HEK293 (cell line): ENCODE data around the gene FGF6.

Experiments used
- CTCF ChIA-PET: fragments of 350-600 bp; formaldehyde crosslinking; extraction: SDS; loops from one replicate; lab custom pipeline; 2021; ENCODE audit warnings: antibody characterized with exemption; lab: Yijun Ruan, JAX
- POLR2A ChIA-PET: fragments of 300-600 bp; formaldehyde crosslinking; extraction: SDS; loops from one replicate; lab custom pipeline; 2020; ENCODE audit warnings: antibody characterized with exemption, inconsistent platforms; lab: Yijun Ruan, JAX
- H3K27ac ChIP-seq: fragments of 200-500 bp; sonication (Bioruptor generic); 2 replicates; pipeline ENCODE4 v1.5.1; 2014; ENCODE audit warnings: low read depth, low read length, control low read depth, inconsistent platforms; ENCODE audit errors: extremely low read depth
- H3K36me3 ChIP-seq, 2 experiments: fragments of 200-500 bp in 1 of 2; sonication (Bioruptor generic) in 1 of 2; 1 replicate in 1 of 2; 2 replicates in 1 of 2; pipeline ENCODE4 v1.5.1; 2014 to 2017; ENCODE audit warnings: inconsistent platforms in 2 of 2, low read length in 2 of 2; ENCODE audit not compliant: control insufficient read depth in 2 of 2, insufficient read depth in 1 of 2
- H3K4me1 ChIP-seq: fragments of 200-500 bp; sonication (Bioruptor generic); 2 replicates; pipeline ENCODE4 v1.5.1; 2014; ENCODE audit warnings: mild to moderate bottlenecking, low read length, inconsistent platforms; ENCODE audit not compliant: control insufficient read depth, insufficient read depth
- H3K4me3 ChIP-seq: 2 replicates; pipeline ENCODE4 v1.5.1; 2011; ENCODE audit warnings: low read depth, mild to moderate bottlenecking, control low read depth, low read length, moderate library complexity
- H3K9me3 ChIP-seq: fragments of 200-500 bp; sonication (Bioruptor generic); 2 replicates; pipeline ENCODE4 v1.5.1; 2014; ENCODE audit warnings: low read depth, low read length, inconsistent platforms; ENCODE audit not compliant: control insufficient read depth, insufficient read depth
- GFI1B ChIP-seq: fragments of 450-650 bp; formaldehyde crosslinking; IDR thresholded peaks from 2 replicates; pipeline ENCODE4 v1.5.1; 2016; ENCODE audit warnings: missing biosample characterization, missing genetic modification characterization
- PRDM1 ChIP-seq: fragments of 450-650 bp; formaldehyde crosslinking; IDR thresholded peaks from 2 replicates; pipeline ENCODE4; 2016; ENCODE audit warnings: missing biosample characterization, missing genetic modification characterization
- SCRT1 ChIP-seq: fragments of 450-650 bp; formaldehyde crosslinking; IDR thresholded peaks from 2 replicates; pipeline ENCODE4 v1.5.1; 2016; ENCODE audit warnings: missing biosample characterization, missing genetic modification characterization, borderline replicate concordance
- SCRT2 ChIP-seq: fragments of 450-650 bp; formaldehyde crosslinking; IDR thresholded peaks from 2 replicates; pipeline ENCODE4 v1.5.1; 2016; ENCODE audit warnings: missing biosample characterization, missing genetic modification characterization
- TSHZ1 ChIP-seq: fragments of 450-650 bp; formaldehyde crosslinking; IDR thresholded peaks from 2 replicates; pipeline ENCODE4 v1.5.1; 2016; ENCODE audit warnings: missing biosample characterization, missing genetic modification characterization, borderline replicate concordance
- YY1 ChIP-seq: fragments of 450-650 bp; formaldehyde crosslinking; IDR thresholded peaks from 2 replicates; pipeline ENCODE4 v1.5.1; 2018; ENCODE audit warnings: missing biosample characterization, missing genetic modification characterization
- ZBTB48 ChIP-seq: fragments of 450-650 bp; formaldehyde crosslinking; IDR thresholded peaks from 2 replicates; pipeline ENCODE4 v1.5.1; 2016; ENCODE audit warnings: missing biosample characterization, missing genetic modification characterization
- ZFP69B ChIP-seq: fragments of 450-650 bp; formaldehyde crosslinking; IDR thresholded peaks from 2 replicates; pipeline ENCODE4 v1.5.1; 2016; ENCODE audit warnings: missing biosample characterization, missing genetic modification characterization
- ZIC2 ChIP-seq: fragments of 450-650 bp; formaldehyde crosslinking; IDR thresholded peaks from 2 replicates; pipeline ENCODE4 v1.5.1; 2016; ENCODE audit warnings: missing biosample characterization, missing genetic modification characterization
- ZNF138 ChIP-seq: fragments of 450-650 bp; formaldehyde crosslinking; IDR thresholded peaks from 2 replicates; pipeline ENCODE4 v1.5.1; 2016; ENCODE audit warnings: missing biosample characterization, missing genetic modification characterization, borderline replicate concordance
- ZNF23 ChIP-seq: fragments of 450-650 bp; formaldehyde crosslinking; IDR thresholded peaks from 2 replicates; pipeline ENCODE4 v1.5.1; 2016; ENCODE audit warnings: missing biosample characterization, missing genetic modification characterization, borderline replicate concordance
- ZNF335 ChIP-seq: fragments of 450-650 bp; formaldehyde crosslinking; conservative IDR thresholded peaks from 2 replicates; pipeline ENCODE4 v1.5.1; 2016; ENCODE audit warnings: missing biosample characterization, missing genetic modification characterization
- ZNF366 ChIP-seq: fragments of 450-650 bp; formaldehyde crosslinking; conservative IDR thresholded peaks from 2 replicates; pipeline ENCODE4 v1.5.1; 2016; ENCODE audit warnings: missing biosample characterization, missing genetic modification characterization
- ZNF544 ChIP-seq: fragments of 450-650 bp; formaldehyde crosslinking; IDR thresholded peaks from 2 replicates; pipeline ENCODE4 v1.5.0; 2017; ENCODE audit warnings: missing biosample characterization, missing genetic modification characterization
- ZNF548 ChIP-seq: fragments of 450-650 bp; formaldehyde crosslinking; IDR thresholded peaks from 2 replicates; pipeline ENCODE4 v1.5.1; 2016; ENCODE audit warnings: missing biosample characterization, missing genetic modification characterization
- ZNF560 ChIP-seq: fragments of 450-650 bp; formaldehyde crosslinking; IDR thresholded peaks from 2 replicates; pipeline ENCODE4 v1.5.1; 2017; ENCODE audit warnings: missing biosample characterization, missing genetic modification characterization, borderline replicate concordance
- ZNF585B ChIP-seq: fragments of 450-650 bp; formaldehyde crosslinking; IDR thresholded peaks from 2 replicates; pipeline ENCODE4 v1.5.1; 2016; ENCODE audit warnings: missing biosample characterization, missing genetic modification characterization
- ZNF623 ChIP-seq: fragments of 450-650 bp; formaldehyde crosslinking; IDR thresholded peaks from 2 replicates; pipeline ENCODE4 v1.5.1; 2016; ENCODE audit warnings: missing biosample characterization, missing genetic modification characterization
- ZNF624 ChIP-seq: fragments of 450-650 bp; formaldehyde crosslinking; IDR thresholded peaks from 2 replicates; pipeline ENCODE4 v1.5.1; 2017; ENCODE audit warnings: missing biosample characterization, missing genetic modification characterization
- ZNF645 ChIP-seq: fragments of 450-650 bp; formaldehyde crosslinking; IDR thresholded peaks from 2 replicates; pipeline ENCODE4; 2016; ENCODE audit warnings: missing biosample characterization, missing genetic modification characterization
- ZNF660 ChIP-seq: fragments of 450-650 bp; IDR thresholded peaks from 2 replicates; pipeline ENCODE4 v1.5.1; 2018; ENCODE audit warnings: missing biosample characterization, mild to moderate bottlenecking, missing genetic modification characterization
- ZNF747 ChIP-seq: fragments of 450-650 bp; formaldehyde crosslinking; IDR thresholded peaks from 2 replicates; pipeline ENCODE4 v1.5.1; 2016; ENCODE audit warnings: missing biosample characterization, missing genetic modification characterization
- TF ChIP-seq, protein P1 (sequence below): fragments of 450-650 bp; formaldehyde crosslinking; IDR thresholded peaks from 2 replicates; pipeline ENCODE4 v1.5.1; 2016; ENCODE audit warnings: missing biosample characterization, missing genetic modification characterization
- TF ChIP-seq, protein P2 (sequence below): fragments of 450-650 bp; formaldehyde crosslinking; IDR thresholded peaks from 2 replicates; pipeline ENCODE4 v1.5.1; 2016; ENCODE audit warnings: missing biosample characterization, missing genetic modification characterization

The FGF6 gene

GRCh38 chr12:4486049-4486699 is 40.6 kb upstream of the FGF6 start (continued):
- TF ChIP-seq ZNF660 (no peak), ZNF335 (no peak), ZNF560 (tag by site-specific recombination) (no peak), ZNF645 (tag by site-specific recombination) (no peak), GFI1B (tag by site-specific recombination) (no peak), ZNF585B (tag by site-specific recombination) (no peak), ZNF624 (tag by site-specific recombination) (no peak)
- TF ChIP-seq, protein P1, sequence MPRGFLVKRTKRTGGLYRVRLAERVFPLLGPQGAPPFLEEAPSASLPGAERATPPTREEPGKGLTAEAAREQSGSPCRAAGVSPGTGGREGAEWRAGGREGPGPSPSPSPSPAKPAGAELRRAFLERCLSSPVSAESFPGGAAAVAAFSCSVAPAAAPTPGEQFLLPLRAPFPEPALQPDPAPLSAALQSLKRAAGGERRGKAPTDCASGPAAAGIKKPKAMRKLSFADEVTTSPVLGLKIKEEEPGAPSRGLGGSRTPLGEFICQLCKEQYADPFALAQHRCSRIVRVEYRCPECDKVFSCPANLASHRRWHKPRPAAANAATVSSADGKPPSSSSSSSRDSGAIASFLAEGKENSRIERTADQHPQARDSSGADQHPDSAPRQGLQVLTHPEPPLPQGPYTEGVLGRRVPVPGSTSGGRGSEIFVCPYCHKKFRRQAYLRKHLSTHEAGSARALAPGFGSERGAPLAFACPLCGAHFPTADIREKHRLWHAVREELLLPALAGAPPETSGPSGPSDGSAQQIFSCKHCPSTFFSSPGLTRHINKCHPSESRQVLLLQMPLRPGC, result no peak

GRCh38 chr12:4483885-4484823 is 38.5 kb upstream of the FGF6 start:
- Histone ChIP-seq H3K9me3 (no peaks in the 10 kb centered on the region), H3K4me3 (no peak overlapping the region), H3K36me3 (peaks cover 5 to 18% of the 10 kb centered on the region in 2 experiments; a peak in 2 of 3 replicates), H3K27ac (no peak overlapping the region), H3K4me1 (no peaks in the 10 kb centered on the region)
- CTCF ChIA-PET, result interaction anchor here (0.5 to 0.9 kb wide), 3 partner anchors 10 to 63 kb away, joined by 3 to 6 read pairs (median 3); no protein-coding TSS in a partner anchor
- TF ChIP-seq SCRT1 (no peak), PRDM1 (tag by site-specific recombination) (peak; percentile 58; the same call in 1 of the 2 replicates), ZNF366 (tag by site-specific recombination) (peak; percentile 39; the same call in 1 of the 2 replicates), SCRT2 (tag by site-specific recombination) (peak; percentile 38; the same call in 1 of the 2 replicates)
- POLR2A ChIA-PET, result no interaction called here

DNA sequence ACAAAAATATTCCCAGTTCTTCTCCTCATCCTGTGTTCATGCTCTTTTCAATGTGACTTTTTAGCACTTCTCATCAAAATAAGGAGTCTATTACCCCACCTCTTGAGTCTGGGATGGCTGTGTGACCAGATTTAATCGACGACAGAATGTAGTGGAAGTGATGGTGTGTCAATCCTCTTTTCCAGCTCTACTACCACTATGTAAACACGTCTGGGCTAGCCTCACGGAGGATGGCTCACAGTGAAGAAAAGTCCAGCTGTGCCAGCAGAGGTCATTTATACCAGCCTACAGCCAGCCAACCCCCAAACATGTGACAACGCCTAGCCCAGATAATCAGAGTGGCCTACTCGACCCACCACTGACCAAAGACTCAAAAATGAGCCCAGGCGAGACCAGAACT is 37.3 kb upstream of the FGF6 start:
- Histone ChIP-seq H3K27ac (no peak overlapping the region), H3K36me3 (peaks cover 0 to 6% of the 10 kb centered on the region in 2 experiments; a peak in 1 of 3 replicates), H3K4me1 (no peaks in the 10 kb centered on the region), H3K4me3 (no peak overlapping the region), H3K9me3 (no peaks in the 10 kb centered on the region)
- ChIA-PET CTCF (interaction anchor here (0.7 kb wide), 1 partner anchor 62 kb away, joined by 3 read pairs; no protein-coding TSS in a partner anchor), POLR2A (no interaction called here)
- TF ChIP-seq, protein P2, sequence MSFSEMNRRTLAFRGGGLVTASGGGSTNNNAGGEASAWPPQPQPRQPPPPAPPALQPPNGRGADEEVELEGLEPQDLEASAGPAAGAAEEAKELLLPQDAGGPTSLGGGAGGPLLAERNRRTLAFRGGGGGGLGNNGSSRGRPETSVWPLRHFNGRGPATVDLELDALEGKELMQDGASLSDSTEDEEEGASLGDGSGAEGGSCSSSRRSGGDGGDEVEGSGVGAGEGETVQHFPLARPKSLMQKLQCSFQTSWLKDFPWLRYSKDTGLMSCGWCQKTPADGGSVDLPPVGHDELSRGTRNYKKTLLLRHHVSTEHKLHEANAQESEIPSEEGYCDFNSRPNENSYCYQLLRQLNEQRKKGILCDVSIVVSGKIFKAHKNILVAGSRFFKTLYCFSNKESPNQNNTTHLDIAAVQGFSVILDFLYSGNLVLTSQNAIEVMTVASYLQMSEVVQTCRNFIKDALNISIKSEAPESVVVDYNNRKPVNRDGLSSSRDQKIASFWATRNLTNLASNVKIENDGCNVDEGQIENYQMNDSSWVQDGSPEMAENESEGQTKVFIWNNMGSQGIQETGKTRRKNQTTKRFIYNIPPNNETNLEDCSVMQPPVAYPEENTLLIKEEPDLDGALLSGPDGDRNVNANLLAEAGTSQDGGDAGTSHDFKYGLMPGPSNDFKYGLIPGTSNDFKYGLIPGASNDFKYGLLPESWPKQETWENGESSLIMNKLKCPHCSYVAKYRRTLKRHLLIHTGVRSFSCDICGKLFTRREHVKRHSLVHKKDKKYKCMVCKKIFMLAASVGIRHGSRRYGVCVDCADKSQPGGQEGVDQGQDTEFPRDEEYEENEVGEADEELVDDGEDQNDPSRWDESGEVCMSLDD (tag by site-specific recombination), result no peak
- no peak for TF ChIP-seq ZBTB48 (tag by site-specific recombination)
- no peak for TF ChIP-seq ZIC2
- no peak for TF ChIP-seq ZNF747 (tag by site-specific recombination)
- no peak for TF ChIP-seq ZNF623
- no peak for TF ChIP-seq ZNF23 (tag by site-specific recombination)
- TF ChIP-seq ZNF138 (tag by site-specific recombination), result no peak
- no peak for TF ChIP-seq ZNF544
- TF ChIP-seq TSHZ1, result no peak
- TF ChIP-seq ZNF548 (tag by site-specific recombination), result no peak
- no peak for TF ChIP-seq ZNF585B (tag by site-specific recombination)
- TF ChIP-seq ZFP69B (tag by site-specific recombination), result no peak
- no peak for TF ChIP-seq YY1 (tag by site-specific recombination)
